Neuronal stem cell (in vitro differentiated cells): ENCODE measurements around the gene TMEM107.

Experiments
- DNase-seq: peaks from one replicate; pipeline ENCODE4 v3.0.0-alpha.2; 2013; ENCODE audit warnings: low spot score
- H2AFZ ChIP-seq: one replicate; pipeline ENCODE4 v1.6.1; 2013; ENCODE audit warnings: mild to moderate bottlenecking, low read length, inconsistent platforms
- H2AK5ac ChIP-seq: 2 replicates; pipeline ENCODE4 v1.6.1; 2013; ENCODE audit warnings: low read depth, mild to moderate bottlenecking, inconsistent platforms, low read length, moderate library complexity, mixed read lengths
- H2BK120ac ChIP-seq: 2 replicates; pipeline ENCODE4 v1.6.1; 2013; ENCODE audit warnings: low read depth, mild to moderate bottlenecking, inconsistent platforms, low read length, moderate library complexity, mixed read lengths
- H2BK12ac ChIP-seq: one replicate; pipeline ENCODE4 v1.6.1; 2013; ENCODE audit warnings: low read length, inconsistent platforms
- H2BK15ac ChIP-seq: 2 replicates; pipeline ENCODE4 v1.6.1; 2013; ENCODE audit warnings: mild to moderate bottlenecking, low read length, inconsistent platforms, mixed read lengths
- H2BK5ac ChIP-seq: one replicate; pipeline ENCODE4 v1.6.1; 2013; ENCODE audit warnings: inconsistent platforms, mild to moderate bottlenecking, low read length, moderate library complexity
- H3K14ac ChIP-seq: one replicate; pipeline ENCODE4 v1.6.1; 2013; ENCODE audit warnings: low read length, inconsistent platforms
- H3K18ac ChIP-seq: 2 replicates; pipeline ENCODE4 v1.6.1; 2013; ENCODE audit warnings: low read length, inconsistent platforms
- H3K23ac ChIP-seq: 2 replicates; pipeline ENCODE4 v1.6.1; 2013; ENCODE audit warnings: low read depth, mild to moderate bottlenecking, mixed read lengths, low read length, inconsistent platforms; ENCODE audit not compliant: poor library complexity
- H3K27ac ChIP-seq: replicated peaks from 3 replicates; pipeline ENCODE4 v1.5.1; 2013; ENCODE audit warnings: low read length, inconsistent platforms
- H3K27me3 ChIP-seq, 3 experiments: 2 replicates each; pipeline ENCODE4 v1.6.1; 2013; ENCODE audit warnings: low read length in 3 of 3, mild to moderate bottlenecking in 2 of 3, inconsistent platforms in 1 of 3, low read depth in 1 of 3, mixed read lengths in 1 of 3, moderate library complexity in 1 of 3; ENCODE audit not compliant: control insufficient read depth in 3 of 3, insufficient read depth in 3 of 3
- H3K36me3 ChIP-seq, 2 donors: replicated peaks in 1 of 2; 2 replicates each; pipeline ENCODE4 v1.6.1; 2013; ENCODE audit warnings: low read length in 2 of 2; ENCODE audit not compliant: control insufficient read depth in 2 of 2, insufficient read depth in 2 of 2
- H3K4ac ChIP-seq: 2 replicates; pipeline ENCODE4 v1.6.1; 2013; ENCODE audit warnings: inconsistent platforms, mild to moderate bottlenecking, low read length, moderate library complexity
- H3K4me1 ChIP-seq, 2 donors: 1 replicate in 1 of 2; 2 replicates in 1 of 2; pipeline ENCODE4 v1.6.1; 2013; ENCODE audit warnings: low read length in 2 of 2, low read depth in 1 of 2; ENCODE audit not compliant: control insufficient read depth in 2 of 2, insufficient read depth in 1 of 2
- H3K4me2 ChIP-seq: one replicate; pipeline ENCODE4 v1.6.1; 2013; ENCODE audit warnings: mild to moderate bottlenecking, low read length, inconsistent platforms; ENCODE audit not compliant: insufficient read depth, poor library complexity, severe bottlenecking
- H3K4me3 ChIP-seq, 2 donors: 2 replicates each; pipeline ENCODE4 v1.5.1; 2013; ENCODE audit warnings: low read length in 2 of 2, mild to moderate bottlenecking in 2 of 2, inconsistent platforms in 1 of 2, moderate library complexity in 1 of 2
- H3K79me1 ChIP-seq: one replicate; pipeline ENCODE4 v1.6.1; 2013; ENCODE audit warnings: low read depth, mild to moderate bottlenecking, inconsistent platforms, low read length, moderate library complexity
- H3K9ac ChIP-seq: one replicate; pipeline ENCODE4 v1.6.1; 2013; ENCODE audit warnings: mild to moderate bottlenecking, low read depth, low read length, inconsistent platforms; ENCODE audit not compliant: poor library complexity
- H3K9me3 ChIP-seq, 2 donors: replicated peaks in 1 of 2; 2 replicates each; pipeline versions ENCODE3 to v1.6.1; 2013; ENCODE audit warnings: low read length in 2 of 2, mild to moderate bottlenecking in 2 of 2, inconsistent platforms in 1 of 2, low read depth in 1 of 2, mixed read lengths in 1 of 2, moderate library complexity in 1 of 2; ENCODE audit not compliant: control insufficient read depth in 2 of 2, insufficient read depth in 1 of 2
- H4K8ac ChIP-seq: one replicate; pipeline ENCODE4 v1.6.1; 2013; ENCODE audit warnings: low read depth, mild to moderate bottlenecking, inconsistent platforms, low read length, moderate library complexity
- H4K91ac ChIP-seq: one replicate; pipeline ENCODE4 v1.6.1; 2013; ENCODE audit warnings: low read length, low read depth, mild to moderate bottlenecking, inconsistent platforms; ENCODE audit not compliant: poor library complexity
- WGBS, 2 donors: extraction: QIAGEN DNeasy Blood & Tissue Kit; methylation state at CpG; one replicate each; pipeline ENCODE4 v1.1.7; 2013; ENCODE audit warnings: missing lambda C conversion rate in 2 of 2, mixed read lengths in 1 of 2; ENCODE audit not compliant: insufficient read length in 2 of 2, insufficient replicate concordance in 1 of 2; ENCODE audit errors: extremely low coverage in 2 of 2; 5-methylcytosine and 5-hydroxymethylcytosine counted together

The TMEM107 gene

GRCh38 chr17:8149419-8150193, 26.6 kb downstream of the TMEM107 start:
- Histone ChIP-seq H2AK5ac (no peak overlapping the region), H3K79me1 (peaks cover 8% of the 10 kb centered on the region), H3K14ac (no peak overlapping the region), H3K23ac (no peak overlapping the region), H2BK5ac (no peak overlapping the region), H3K27me3 (no peaks in the 10 kb centered on the region), H4K91ac (no peak overlapping the region), H3K4me2 (no peak overlapping the region), H4K8ac (no peak overlapping the region), H3K4ac (no peak overlapping the region), H3K27ac (no peak overlapping the region), H3K9ac (no peak overlapping the region), H3K9me3 (no peaks in the 10 kb centered on the region), H2BK12ac (no peak overlapping the region), H2AFZ (no peak overlapping the region), H2BK120ac (no peak overlapping the region), H3K4me3 (peak overlapping the region in 1 of 2 donors; percentile 21), H3K4me1 (peaks cover 20 to 23% of the 10 kb centered on the region in 2 donors), H2BK15ac (peak overlapping the region; percentile 45), H3K36me3 (peaks cover 42 to 53% of the 10 kb centered on the region in 2 donors), H3K18ac (no peak overlapping the region)
- no CpG with 5 or more reads among the region's 29 CpGs for WGBS, 2 donors
- DNase-seq, result no peak

DNA sequence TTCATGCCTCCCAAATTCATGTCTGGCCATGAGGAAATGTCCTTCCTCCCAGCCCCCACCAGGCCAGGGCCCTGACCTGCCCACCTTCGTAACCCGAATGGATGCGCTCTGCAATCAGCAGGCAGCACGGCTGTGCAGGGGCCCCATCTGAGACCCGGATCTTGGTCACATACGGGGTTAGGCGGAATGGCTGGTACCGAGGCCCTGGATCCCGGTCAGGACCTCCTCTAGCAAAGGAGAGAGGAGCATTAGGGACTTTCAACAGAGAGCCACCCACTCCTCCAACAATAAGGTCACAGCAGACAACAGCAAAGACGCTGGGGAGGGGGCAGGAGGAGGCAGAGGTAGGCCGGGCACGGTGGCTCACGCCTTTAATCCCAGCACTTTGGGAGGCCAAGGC, 27.6 kb downstream of the TMEM107 start:
- H3K27ac ChIP-seq, result no peak overlapping the region
- no peak overlapping the region for H2AK5ac ChIP-seq
- no peak overlapping the region for H2BK120ac ChIP-seq
- no peak overlapping the region for H4K91ac ChIP-seq
- H3K9ac ChIP-seq, result no peak overlapping the region
- H2AFZ ChIP-seq, result no peak overlapping the region
- no peaks in the 10 kb centered on the region for H3K9me3 ChIP-seq
- H3K79me1 ChIP-seq, result peaks cover 10% of the 10 kb centered on the region
- H3K23ac ChIP-seq, result no peak overlapping the region
- H2BK15ac ChIP-seq, result no peak overlapping the region
- peaks cover 15 to 16% of the 10 kb centered on the region in 2 donors for H3K4me1 ChIP-seq
- H3K36me3 ChIP-seq, result peaks cover 52 to 63% of the 10 kb centered on the region in 2 donors
- H3K4me3 ChIP-seq, result no peak overlapping the region
- H3K4me2 ChIP-seq, result no peak overlapping the region
- no peak overlapping the region for H3K4ac ChIP-seq
- no peak overlapping the region for H2BK12ac ChIP-seq
- H3K18ac ChIP-seq, result no peak overlapping the region
- WGBS, 2 donors, result no CpG with 5 or more reads among the region's 13 CpGs
- H3K14ac ChIP-seq, result no peak overlapping the region
- no peak overlapping the region for H4K8ac ChIP-seq
- no peak overlapping the region for H2BK5ac ChIP-seq
- H3K27me3 ChIP-seq, result no peaks in the 10 kb centered on the region
- DNase-seq, result no peak

DNA sequence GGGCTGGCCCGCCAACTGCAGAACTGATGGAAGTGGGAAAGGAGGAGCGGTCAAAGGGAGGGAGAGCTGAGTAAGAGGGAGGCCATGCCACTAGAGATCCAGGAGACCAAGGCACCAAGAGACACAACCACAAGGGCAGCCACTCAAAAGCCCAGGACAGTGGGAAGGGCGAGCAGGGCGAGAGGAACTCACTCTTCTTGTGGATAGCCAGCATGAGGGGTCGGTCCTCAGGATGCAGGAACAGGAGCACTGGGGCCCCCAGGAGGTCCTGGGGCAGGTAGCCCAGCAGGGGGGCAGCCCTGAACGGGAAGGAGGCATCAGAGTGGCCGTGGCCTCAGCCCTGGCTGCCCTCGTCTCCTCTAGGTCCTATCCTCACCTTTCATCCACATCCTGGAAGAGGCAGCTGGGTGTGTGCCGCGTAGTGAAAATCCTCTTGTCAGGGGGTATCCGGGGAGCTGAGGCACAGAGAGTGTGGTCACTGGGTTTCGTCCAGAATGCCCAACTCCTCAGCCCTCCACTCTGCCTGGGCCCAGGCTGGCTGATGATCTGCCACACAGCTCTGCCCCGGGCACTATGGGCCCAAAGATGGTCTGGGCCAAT, 28.3 kb downstream of the TMEM107 start:
- H3K18ac ChIP-seq, result no peak overlapping the region
- no peak overlapping the region for H2BK5ac ChIP-seq
- H3K36me3 ChIP-seq, result peaks cover 53 to 68% of the 10 kb centered on the region in 2 donors
- no peak overlapping the region for H3K4me2 ChIP-seq
- no CpG with 5 or more reads among the region's 13 CpGs for WGBS, 2 donors
- H2AFZ ChIP-seq, result no peak overlapping the region
- no peak overlapping the region for H2BK15ac ChIP-seq
- no peak for DNase-seq
- no peak overlapping the region for H4K8ac ChIP-seq
- H3K23ac ChIP-seq, result no peak overlapping the region
- no peak overlapping the region for H3K14ac ChIP-seq
- H2AK5ac ChIP-seq, result no peak overlapping the region
- no peak overlapping the region for H3K4ac ChIP-seq
- no peaks in the 10 kb centered on the region for H3K9me3 ChIP-seq
- no peak overlapping the region for H2BK120ac ChIP-seq
- peaks cover 9 to 10% of the 10 kb centered on the region in 2 donors for H3K4me1 ChIP-seq
- H2BK12ac ChIP-seq, result no peak overlapping the region
- H3K4me3 ChIP-seq, result no peak overlapping the region
- no peak overlapping the region for H3K27ac ChIP-seq
- H3K79me1 ChIP-seq, result peaks cover 11% of the 10 kb centered on the region
- no peak overlapping the region for H4K91ac ChIP-seq
- H3K9ac ChIP-seq, result no peak overlapping the region
- H3K27me3 ChIP-seq, result no peaks in the 10 kb centered on the region

DNA sequence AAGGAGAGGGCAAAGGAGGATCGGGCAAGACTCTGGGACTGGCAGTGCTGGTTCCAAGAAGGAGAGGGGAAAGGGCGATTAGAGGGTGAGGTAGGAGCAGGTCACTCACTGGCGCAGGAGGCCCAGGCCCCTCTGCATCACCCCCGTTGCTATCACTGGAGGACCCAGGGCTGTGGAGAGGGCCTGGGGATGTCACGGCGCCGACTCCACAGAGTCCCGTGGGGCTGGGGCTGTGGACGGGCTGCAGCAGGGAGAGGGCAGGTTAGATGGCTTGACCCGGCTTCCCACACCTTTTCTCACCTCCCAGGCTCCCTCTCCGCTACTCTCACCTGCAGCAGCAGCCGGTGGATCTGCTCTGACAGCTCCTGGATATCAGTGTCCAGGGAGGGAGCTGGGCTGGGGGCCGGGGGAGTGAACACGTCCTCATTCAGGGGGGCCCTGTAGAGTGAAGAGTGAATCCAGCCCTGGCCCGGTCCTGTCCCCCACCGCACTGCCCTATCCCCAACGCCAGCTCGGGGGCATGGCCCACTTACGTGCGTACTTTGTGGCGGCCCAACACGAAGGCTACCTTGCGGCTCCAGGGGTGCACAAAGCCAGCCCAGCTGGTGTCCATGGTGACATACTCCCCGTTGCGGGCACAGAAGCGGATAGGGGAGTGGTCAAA, 28.9 kb downstream of the TMEM107 start:
- no peak overlapping the region for H3K4me2 ChIP-seq
- H3K9ac ChIP-seq, result no peak overlapping the region
- H3K9me3 ChIP-seq, result no peaks in the 10 kb centered on the region
- H3K36me3 ChIP-seq, result peaks cover 59 to 74% of the 10 kb centered on the region in 2 donors
- H3K4me1 ChIP-seq, result peaks cover 4% of the 10 kb centered on the region in 2 donors
- no peak overlapping the region for H3K14ac ChIP-seq
- no peak overlapping the region for H3K4ac ChIP-seq
- WGBS, 2 donors, result no CpG with 5 or more reads among the region's 26 CpGs
- no peak overlapping the region for H3K4me3 ChIP-seq
- no peak overlapping the region for H2BK15ac ChIP-seq
- H4K91ac ChIP-seq, result no peak overlapping the region
- H4K8ac ChIP-seq, result no peak overlapping the region
- H3K23ac ChIP-seq, result peak overlapping the region; percentile 37
- H2BK5ac ChIP-seq, result no peak overlapping the region
- no peak overlapping the region for H3K18ac ChIP-seq
- no peak overlapping the region for H3K27ac ChIP-seq
- H2AFZ ChIP-seq, result no peak overlapping the region
- no peak overlapping the region for H2BK12ac ChIP-seq
- no peak overlapping the region for H2BK120ac ChIP-seq
- H2AK5ac ChIP-seq, result no peak overlapping the region
- peaks cover 14% of the 10 kb centered on the region for H3K79me1 ChIP-seq
- no peaks in the 10 kb centered on the region for H3K27me3 ChIP-seq
- no peak for DNase-seq
